ENCODE measurements around the gene STK4. TPM values are rescaled to one million over a fixed set of nuclear protein-coding genes. Genes with fewer than 3 reads are reported as not detected.

The STK4 gene
- total RNA-seq, 6 experiments from 2014 or later, result 34.3 to 46.6 (median 36.6) TPM

DNA sequence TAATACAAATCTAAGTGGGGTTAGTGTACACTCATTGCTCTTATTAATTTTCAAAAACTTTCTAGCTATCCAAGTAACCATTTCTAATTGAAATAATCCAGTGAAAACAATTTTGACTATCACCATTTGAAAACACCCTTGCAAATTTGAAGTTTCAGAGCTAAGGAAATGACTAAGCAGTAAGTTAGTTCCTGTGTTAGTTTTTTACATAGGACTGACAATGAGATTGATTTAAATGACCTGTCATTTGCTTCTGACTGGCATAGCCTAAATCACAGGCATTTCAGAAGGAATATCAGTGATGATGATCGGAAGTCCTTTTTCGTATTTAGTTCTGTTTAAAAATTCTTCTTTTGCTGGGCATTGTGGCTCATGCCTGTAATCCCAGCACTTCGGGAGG, 27.0 kb downstream of the STK4 start:
- DNase-seq, result no peak
- Mint-ChIP-seq H3K4me1 (ENCODE audit: low read depth) (peaks cover 38% of the 10 kb centered on the region), H3K27ac (peak overlapping the region; percentile 60), H3K4me3 (peak overlapping the region; percentile 24; the same call in 1 of the 2 replicates), H3K9me3 (no peaks in the 10 kb centered on the region), H3K27me3 (ENCODE audit: insufficient read depth) (no peaks in the 10 kb centered on the region), H3K36me3 (ENCODE audit: low read depth) (peaks cover 40% of the 10 kb centered on the region)
- TF ChIP-seq, protein P1, sequence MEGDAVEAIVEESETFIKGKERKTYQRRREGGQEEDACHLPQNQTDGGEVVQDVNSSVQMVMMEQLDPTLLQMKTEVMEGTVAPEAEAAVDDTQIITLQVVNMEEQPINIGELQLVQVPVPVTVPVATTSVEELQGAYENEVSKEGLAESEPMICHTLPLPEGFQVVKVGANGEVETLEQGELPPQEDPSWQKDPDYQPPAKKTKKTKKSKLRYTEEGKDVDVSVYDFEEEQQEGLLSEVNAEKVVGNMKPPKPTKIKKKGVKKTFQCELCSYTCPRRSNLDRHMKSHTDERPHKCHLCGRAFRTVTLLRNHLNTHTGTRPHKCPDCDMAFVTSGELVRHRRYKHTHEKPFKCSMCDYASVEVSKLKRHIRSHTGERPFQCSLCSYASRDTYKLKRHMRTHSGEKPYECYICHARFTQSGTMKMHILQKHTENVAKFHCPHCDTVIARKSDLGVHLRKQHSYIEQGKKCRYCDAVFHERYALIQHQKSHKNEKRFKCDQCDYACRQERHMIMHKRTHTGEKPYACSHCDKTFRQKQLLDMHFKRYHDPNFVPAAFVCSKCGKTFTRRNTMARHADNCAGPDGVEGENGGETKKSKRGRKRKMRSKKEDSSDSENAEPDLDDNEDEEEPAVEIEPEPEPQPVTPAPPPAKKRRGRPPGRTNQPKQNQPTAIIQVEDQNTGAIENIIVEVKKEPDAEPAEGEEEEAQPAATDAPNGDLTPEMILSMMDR (IDR thresholded peaks at IDR 0.05), result no peak

DNA sequence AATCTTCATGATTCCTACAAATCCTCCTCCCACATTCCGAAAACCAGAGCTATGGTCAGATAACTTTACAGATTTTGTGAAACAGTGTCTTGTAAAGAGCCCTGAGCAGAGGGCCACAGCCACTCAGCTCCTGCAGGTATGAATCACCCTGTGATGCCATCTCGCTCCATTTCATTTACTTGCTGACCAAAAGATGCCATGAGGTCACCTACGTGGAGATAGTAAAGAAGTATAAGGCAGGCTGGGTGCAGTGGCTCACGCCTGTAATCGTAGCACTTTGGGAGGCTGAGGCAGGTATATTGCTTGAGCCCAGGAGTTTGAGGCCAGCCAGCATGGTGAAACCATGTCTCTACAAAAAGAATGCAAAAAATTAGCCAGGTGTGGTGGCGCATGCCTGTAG, 30.9 kb downstream of the STK4 start:
- TF ChIP-seq, protein P1 (IDR thresholded peaks at IDR 0.05), result no peak
- peaks cover 53% of the 10 kb centered on the region for H3K36me3 Mint-ChIP-seq (ENCODE audit: low read depth)
- H3K27me3 Mint-ChIP-seq (ENCODE audit: insufficient read depth), result no peaks in the 10 kb centered on the region
- no peak overlapping the region for H3K4me3 Mint-ChIP-seq
- DNase-seq, result no peak
- H3K9me3 Mint-ChIP-seq, result no peaks in the 10 kb centered on the region
- H3K4me1 Mint-ChIP-seq (ENCODE audit: low read depth), result peaks cover 14% of the 10 kb centered on the region
- H3K27ac Mint-ChIP-seq, result no peak overlapping the region

DNA sequence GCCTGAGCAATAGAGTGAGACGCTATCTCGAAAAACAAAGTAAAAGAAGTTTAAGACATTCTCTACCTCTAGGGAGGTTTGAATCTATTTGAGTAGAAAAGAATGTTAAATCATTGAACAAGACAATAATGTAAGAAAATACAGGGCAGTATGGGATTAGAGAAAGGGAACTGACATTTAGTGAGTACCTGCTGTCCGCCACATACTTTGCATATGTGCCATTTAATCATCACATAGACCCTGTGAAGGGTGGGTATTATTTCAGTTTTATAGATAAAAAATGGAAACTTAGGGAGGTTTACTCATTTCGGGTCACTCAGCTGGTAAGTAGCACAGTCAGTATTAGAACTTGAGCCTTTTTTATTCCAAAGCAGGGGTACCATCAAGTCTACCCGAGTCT, 31.4 kb downstream of the STK4 start:
- Mint-ChIP-seq H3K27ac (no peak overlapping the region), H3K4me1 (ENCODE audit: low read depth) (peaks cover 14% of the 10 kb centered on the region), H3K4me3 (no peak overlapping the region), H3K27me3 (ENCODE audit: insufficient read depth) (no peaks in the 10 kb centered on the region), H3K36me3 (ENCODE audit: low read depth) (peaks cover 53% of the 10 kb centered on the region), H3K9me3 (no peaks in the 10 kb centered on the region)
- no peak for DNase-seq
- TF ChIP-seq, protein P1 (IDR thresholded peaks at IDR 0.05), result no peak

DNA sequence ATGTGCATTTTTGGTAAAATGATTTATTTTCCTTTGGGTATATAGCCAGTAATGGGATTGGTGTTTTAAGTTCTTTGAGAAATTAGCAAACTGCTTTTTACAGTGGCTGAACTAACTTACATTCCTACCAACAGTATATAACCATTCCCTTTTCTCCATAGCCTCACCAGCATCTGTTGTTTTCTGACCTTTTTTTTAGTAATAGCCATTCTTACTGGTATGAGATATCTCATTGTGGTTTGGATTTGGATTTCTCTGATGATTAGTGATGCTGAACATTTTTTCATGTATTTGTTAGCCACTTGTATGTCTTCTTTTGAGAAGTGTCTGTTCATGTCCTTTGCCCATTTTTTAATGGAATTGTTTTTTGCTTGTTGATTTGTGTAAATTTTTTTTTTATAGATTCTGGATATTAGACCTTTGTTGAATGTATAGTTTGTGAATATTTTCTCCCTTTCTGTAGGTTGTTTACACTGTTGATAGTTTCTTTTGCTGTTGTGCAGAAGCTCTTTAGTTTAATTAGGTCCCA, 42.3 kb downstream of the STK4 start:
- TF ChIP-seq, protein P1 (IDR thresholded peaks at IDR 0.05), result no peak
- H3K4me3 Mint-ChIP-seq, result no peak overlapping the region
- no peaks in the 10 kb centered on the region for H3K9me3 Mint-ChIP-seq
- DNase-seq, result peak; percentile 51
- H3K27me3 Mint-ChIP-seq (ENCODE audit: insufficient read depth), result no peaks in the 10 kb centered on the region; the same call in none of the 2 replicates
- H3K27ac Mint-ChIP-seq, result peak overlapping the region; percentile 55; the same call in 1 of the 2 replicates
- peaks cover 54% of the 10 kb centered on the region for H3K4me1 Mint-ChIP-seq (ENCODE audit: low read depth)
- peaks cover 50% of the 10 kb centered on the region for H3K36me3 Mint-ChIP-seq (ENCODE audit: low read depth)

DNA sequence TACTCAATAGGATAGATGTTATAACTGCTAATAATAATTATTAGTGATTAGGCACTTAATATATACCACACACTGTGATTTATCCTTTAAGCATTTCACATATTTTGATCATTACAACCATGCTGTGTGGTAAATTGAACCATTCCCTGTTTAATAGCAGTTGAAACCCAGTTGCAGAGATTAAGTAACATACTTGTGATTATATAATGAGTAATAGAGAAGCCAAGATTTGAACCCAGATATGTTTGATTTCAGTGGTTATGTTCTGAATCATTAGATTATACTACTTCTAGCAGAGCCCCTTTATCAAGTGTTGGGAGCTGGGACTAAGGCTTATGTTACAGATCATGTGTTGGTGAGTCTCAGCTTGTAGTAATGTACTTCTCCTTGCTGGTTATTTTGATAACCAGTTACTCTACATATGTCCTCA, 44.1 kb downstream of the STK4 start:
- H3K27ac Mint-ChIP-seq, result peak overlapping the region; percentile 82
- peak overlapping the region; percentile 64 for H3K4me3 Mint-ChIP-seq
- TF ChIP-seq, protein P1 (IDR thresholded peaks at IDR 0.05), result no peak
- H3K27me3 Mint-ChIP-seq (ENCODE audit: insufficient read depth), result no peaks in the 10 kb centered on the region; the same call in none of the 2 replicates
- peaks cover 70% of the 10 kb centered on the region for H3K4me1 Mint-ChIP-seq (ENCODE audit: low read depth)
- no peaks in the 10 kb centered on the region for H3K9me3 Mint-ChIP-seq
- peak; percentile 90 for DNase-seq
- peaks cover 39% of the 10 kb centered on the region for H3K36me3 Mint-ChIP-seq (ENCODE audit: low read depth)

Data from HFFc6 (cell line).